PFSK-1 (cell line): Measurements from ENCODE around the gene EXOSC2.

Experiments used
- FOXP2 ChIP-seq: optimal IDR thresholded peaks from 2 replicates; pipeline ENCODE3; 2011; ENCODE audit warnings: borderline replicate concordance, control low read depth, inconsistent platforms; ENCODE audit not compliant: insufficient read depth; ENCODE audit errors: extremely low read length, extremely low read depth
- POLR2AphosphoS5 ChIP-seq: IDR thresholded peaks from 2 replicates; pipeline ENCODE4 v1.6.1; 2012; ENCODE audit warnings: low read depth, mild to moderate bottlenecking, control low read depth, low read length, moderate library complexity
- SIN3A ChIP-seq: IDR thresholded peaks from 2 replicates; pipeline ENCODE4 v1.6.1; 2012; ENCODE audit warnings: mild to moderate bottlenecking, low read length, moderate library complexity, borderline replicate concordance; ENCODE audit not compliant: insufficient read depth
- TAF1 ChIP-seq: IDR thresholded peaks from 2 replicates; pipeline ENCODE4 v1.6.1; 2012; ENCODE audit warnings: low read length, control low read depth, borderline replicate concordance; ENCODE audit not compliant: insufficient read depth
- TF ChIP-seq, protein P1 (sequence below), 2 experiments: IDR thresholded peaks; 2 replicates each; pipeline versions ENCODE4 v1.6.1 to v1.8.0; 2011 to 2012; ENCODE audit warnings: low read depth in 2 of 2, low read length in 2 of 2, control low read depth in 1 of 2, inconsistent platforms in 1 of 2, mild to moderate bottlenecking in 1 of 2, moderate library complexity in 1 of 2; ENCODE audit not compliant: insufficient read depth in 1 of 2

Gene EXOSC2

GRCh38 chr9:130685104-130685503, 8.5 kb upstream of the EXOSC2 start:
- no peak for TF ChIP-seq POLR2AphosphoS5
- TF ChIP-seq, protein P1, sequence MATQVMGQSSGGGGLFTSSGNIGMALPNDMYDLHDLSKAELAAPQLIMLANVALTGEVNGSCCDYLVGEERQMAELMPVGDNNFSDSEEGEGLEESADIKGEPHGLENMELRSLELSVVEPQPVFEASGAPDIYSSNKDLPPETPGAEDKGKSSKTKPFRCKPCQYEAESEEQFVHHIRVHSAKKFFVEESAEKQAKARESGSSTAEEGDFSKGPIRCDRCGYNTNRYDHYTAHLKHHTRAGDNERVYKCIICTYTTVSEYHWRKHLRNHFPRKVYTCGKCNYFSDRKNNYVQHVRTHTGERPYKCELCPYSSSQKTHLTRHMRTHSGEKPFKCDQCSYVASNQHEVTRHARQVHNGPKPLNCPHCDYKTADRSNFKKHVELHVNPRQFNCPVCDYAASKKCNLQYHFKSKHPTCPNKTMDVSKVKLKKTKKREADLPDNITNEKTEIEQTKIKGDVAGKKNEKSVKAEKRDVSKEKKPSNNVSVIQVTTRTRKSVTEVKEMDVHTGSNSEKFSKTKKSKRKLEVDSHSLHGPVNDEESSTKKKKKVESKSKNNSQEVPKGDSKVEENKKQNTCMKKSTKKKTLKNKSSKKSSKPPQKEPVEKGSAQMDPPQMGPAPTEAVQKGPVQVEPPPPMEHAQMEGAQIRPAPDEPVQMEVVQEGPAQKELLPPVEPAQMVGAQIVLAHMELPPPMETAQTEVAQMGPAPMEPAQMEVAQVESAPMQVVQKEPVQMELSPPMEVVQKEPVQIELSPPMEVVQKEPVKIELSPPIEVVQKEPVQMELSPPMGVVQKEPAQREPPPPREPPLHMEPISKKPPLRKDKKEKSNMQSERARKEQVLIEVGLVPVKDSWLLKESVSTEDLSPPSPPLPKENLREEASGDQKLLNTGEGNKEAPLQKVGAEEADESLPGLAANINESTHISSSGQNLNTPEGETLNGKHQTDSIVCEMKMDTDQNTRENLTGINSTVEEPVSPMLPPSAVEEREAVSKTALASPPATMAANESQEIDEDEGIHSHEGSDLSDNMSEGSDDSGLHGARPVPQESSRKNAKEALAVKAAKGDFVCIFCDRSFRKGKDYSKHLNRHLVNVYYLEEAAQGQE (IDR thresholded peaks at IDR 0.05; ENCODE audit: insufficient read depth in 1 of 2, low read depth in 2 of 2, low read length in 2 of 2): no peak
- TF ChIP-seq SIN3A: no peak
- no peak for TF ChIP-seq TAF1
- TF ChIP-seq FOXP2: no peak

DNA sequence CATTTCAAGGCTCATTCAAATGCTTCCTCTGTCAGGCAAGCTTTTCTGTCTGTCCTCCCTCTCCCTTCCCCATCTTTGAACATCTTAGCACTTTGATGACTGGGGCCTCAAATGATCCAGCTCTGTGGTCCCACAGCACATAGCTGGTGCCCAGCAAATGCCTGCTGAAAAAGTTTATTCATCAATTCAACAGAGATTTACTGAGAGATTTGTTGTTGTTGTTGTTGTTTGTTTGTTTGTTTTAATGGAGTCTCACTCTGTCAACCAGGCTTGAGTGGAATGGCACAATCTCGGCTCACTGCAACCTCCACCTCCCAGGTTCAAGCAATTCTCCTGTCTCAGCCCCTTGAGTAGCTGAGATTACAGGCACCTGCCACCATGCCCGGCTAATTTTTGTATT, 6.0 kb upstream of the EXOSC2 start:
- TF ChIP-seq POLR2AphosphoS5: no peak
- TF ChIP-seq, protein P1 (IDR thresholded peaks at IDR 0.05; ENCODE audit: insufficient read depth in 1 of 2, low read depth in 2 of 2, low read length in 2 of 2): no peak
- TF ChIP-seq TAF1: no peak
- no peak for TF ChIP-seq SIN3A
- no peak for TF ChIP-seq FOXP2

DNA sequence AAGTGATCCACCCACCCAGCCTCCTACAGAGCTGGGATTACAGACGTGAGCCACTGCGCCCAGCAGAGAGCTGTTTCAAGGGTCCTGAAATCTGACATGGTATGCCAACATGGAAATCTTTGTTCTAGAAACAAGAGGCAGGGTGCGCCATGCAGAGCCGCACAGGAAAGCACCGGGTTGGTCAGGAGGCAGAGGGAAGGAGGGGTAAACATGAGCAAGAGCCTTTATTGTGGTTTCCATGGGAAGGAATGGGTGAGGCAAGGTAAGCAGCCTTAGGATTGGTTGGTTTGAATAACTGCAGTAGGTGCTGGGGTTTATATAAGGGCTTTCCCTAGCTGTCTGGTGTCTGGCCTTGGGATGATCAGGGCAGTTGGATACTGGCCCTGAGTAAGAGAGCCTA, 5.5 kb upstream of the EXOSC2 start:
- TF ChIP-seq, protein P1 (IDR thresholded peaks at IDR 0.05; ENCODE audit: insufficient read depth in 1 of 2, low read depth in 2 of 2, low read length in 2 of 2): no peak
- TF ChIP-seq TAF1 (no peak), FOXP2 (no peak), POLR2AphosphoS5 (no peak), SIN3A (no peak)

GRCh38 chr9:130689572-130689936, 4.0 kb upstream of the EXOSC2 start:
- no peak for TF ChIP-seq FOXP2

- TF ChIP-seq POLR2AphosphoS5: peak; percentile 91
- TF ChIP-seq, protein P1 (IDR thresholded peaks at IDR 0.05; ENCODE audit: insufficient read depth in 1 of 2, low read depth in 2 of 2, low read length in 2 of 2): no peak
Measured at GRCh38 chr9:130689937-130690700, 3.5 kb upstream of the EXOSC2 start.
